WTC11 (cell line): ENCODE measurements around the gene TMEM235. TPM values are rescaled to one million over a fixed set of nuclear protein-coding genes. Genes with fewer than 3 reads are reported as not detected.

ENCODE experiments used
- AFF4 ChIP-seq: sonication (generic); formaldehyde crosslinking; IDR thresholded peaks from 2 replicates; pipeline ENCODE4 v1.8.1; 2023; ENCODE audit warnings: mild to moderate bottlenecking, missing genetic modification reagents, borderline replicate concordance
- ATF1 ChIP-seq: sonication (generic); formaldehyde crosslinking; IDR thresholded peaks from 2 replicates; pipeline ENCODE4 v1.8.1; 2023; ENCODE audit warnings: mild to moderate bottlenecking, moderate library complexity, missing genetic modification reagents
- E2F4 ChIP-seq: sonication (generic); formaldehyde crosslinking; IDR thresholded peaks from 2 replicates; pipeline ENCODE4 v1.8.1; 2022; ENCODE audit warnings: low read depth, mild to moderate bottlenecking, moderate library complexity, missing genetic modification reagents, borderline replicate concordance
- ERG ChIP-seq: fragments of 250-450 bp; sonication (Bioruptor Pico); IDR thresholded peaks from 2 replicates; pipeline ENCODE4 v1.8.0; 2021; ENCODE audit warnings: mild to moderate bottlenecking
- FOXJ3 ChIP-seq: sonication (generic); formaldehyde crosslinking; IDR thresholded peaks from 2 replicates; pipeline ENCODE4 v1.9.0; 2021; ENCODE audit warnings: missing genetic modification reagents, mild to moderate bottlenecking, borderline replicate concordance
- GRHL2 ChIP-seq: fragments of 250-450 bp; sonication (Bioruptor Pico); IDR thresholded peaks from 2 replicates; pipeline ENCODE4 v1.8.0; 2022; ENCODE audit warnings: mild to moderate bottlenecking, moderate library complexity; ENCODE audit not compliant: insufficient replicate concordance, severe bottlenecking
- HMGXB4 ChIP-seq: sonication (generic); formaldehyde crosslinking; IDR thresholded peaks from 2 replicates; pipeline ENCODE4 v1.8.1; 2023; ENCODE audit warnings: mild to moderate bottlenecking, moderate library complexity, missing genetic modification reagents
- JUN ChIP-seq: sonication (generic); formaldehyde crosslinking; IDR thresholded peaks from 2 replicates; pipeline ENCODE4 v1.8.0; 2023; ENCODE audit warnings: mild to moderate bottlenecking, missing genetic modification reagents
- MLX ChIP-seq: sonication (generic); formaldehyde crosslinking; IDR thresholded peaks from 2 replicates; pipeline ENCODE4 v1.8.1; 2023; ENCODE audit warnings: mild to moderate bottlenecking, missing genetic modification reagents, moderate library complexity
- NFE2L1 ChIP-seq: sonication (generic); formaldehyde crosslinking; IDR thresholded peaks from 2 replicates; pipeline ENCODE4 v1.8.1; 2023; ENCODE audit warnings: missing genetic modification reagents
- SP1 ChIP-seq: sonication (generic); formaldehyde crosslinking; conservative IDR thresholded peaks from 2 replicates; pipeline ENCODE4 v1.8.1; 2022; ENCODE audit warnings: missing genetic modification reagents
- STAT6 ChIP-seq: sonication (generic); formaldehyde crosslinking; conservative IDR thresholded peaks from 2 replicates; pipeline ENCODE4 v1.8.1; 2023; ENCODE audit warnings: mild to moderate bottlenecking, low read depth, missing genetic modification reagents, moderate library complexity
- TEAD1 ChIP-seq: sonication (generic); formaldehyde crosslinking; IDR thresholded peaks from 2 replicates; pipeline ENCODE4 v1.8.0; 2022; ENCODE audit warnings: mild to moderate bottlenecking, missing genetic modification reagents
- ZBTB43 ChIP-seq: sonication (generic); formaldehyde crosslinking; IDR thresholded peaks from 2 replicates; pipeline ENCODE4 v1.8.1; 2023; ENCODE audit warnings: mild to moderate bottlenecking, missing genetic modification reagents
- ZNF232 ChIP-seq: sonication (generic); formaldehyde crosslinking; IDR thresholded peaks from 2 replicates; pipeline ENCODE4 v1.8.0; 2022; ENCODE audit warnings: mild to moderate bottlenecking, missing genetic modification reagents
- ZNF281 ChIP-seq: sonication (generic); formaldehyde crosslinking; IDR thresholded peaks from 2 replicates; pipeline ENCODE4 v1.8.0; 2023; ENCODE audit warnings: mild to moderate bottlenecking, missing genetic modification reagents
- ZNF396 ChIP-seq: fragments of 250-450 bp; sonication (Bioruptor Pico); IDR thresholded peaks from 2 replicates; pipeline ENCODE4 v1.8.0; 2021; ENCODE audit warnings: mild to moderate bottlenecking, moderate library complexity, borderline replicate concordance
- ZNF425 ChIP-seq: fragments of 250-450 bp; sonication (Bioruptor Pico); conservative IDR thresholded peaks from 2 replicates; pipeline ENCODE4 v1.9.0; 2021; ENCODE audit warnings: mild to moderate bottlenecking
- ZNF671 ChIP-seq: fragments of 250-450 bp; sonication (Bioruptor Pico); IDR thresholded peaks from 2 replicates; pipeline ENCODE4 v1.8.0; 2021; ENCODE audit warnings: mild to moderate bottlenecking
- total RNA-seq: library from RNA; stranded (reverse); gene quantifications from 3 replicates; pipeline ENCODE4 v1.2.3, GENCODE V29; 2021

Gene TMEM235
- total RNA-seq, 1 experiment from 2014 or later: 0.24 TPM

GRCh38 chr17:78253946-78254672, 22.7 kb downstream of the TMEM235 start (continued):
- TF ChIP-seq E2F4: peak; percentile 75; the same call in 1 of the 2 replicates
- TF ChIP-seq HMGXB4 (CRISPR knock-in tag): peak; percentile 94
- TF ChIP-seq GRHL2 (CRISPR knock-in tag): no peak
- no peak for TF ChIP-seq ZNF425 (CRISPR knock-in tag)
- 0 out of 2 replicates have a peak, but pooled peaks have one; percentile 55 for TF ChIP-seq AFF4 (CRISPR knock-in tag)
- TF ChIP-seq STAT6: no peak
- TF ChIP-seq ZNF396 (CRISPR knock-in tag): no peak
- peak; percentile 57 for TF ChIP-seq SP1 (CRISPR knock-in tag)
- no peak for TF ChIP-seq ATF1 (CRISPR knock-in tag)
- TF ChIP-seq ZNF281 (CRISPR knock-in tag): peak; percentile 71; the same call in 1 of the 2 replicates
- no peak for TF ChIP-seq NFE2L1 (CRISPR knock-in tag)
- no peak; the same call in none of the 2 replicates for TF ChIP-seq TEAD1
- TF ChIP-seq ZNF232: no peak
- TF ChIP-seq ZNF671 (CRISPR knock-in tag): no peak
- no peak for TF ChIP-seq ERG (CRISPR knock-in tag)
- peak; percentile 87 for TF ChIP-seq JUN (CRISPR knock-in tag)
- TF ChIP-seq MLX (CRISPR knock-in tag): no peak
- TF ChIP-seq ZBTB43 (CRISPR knock-in tag): peak; percentile 75; the same call in 1 of the 2 replicates
- no peak for TF ChIP-seq FOXJ3 (CRISPR knock-in tag)
